ENCODE results near the gene DLK2. TPM values are rescaled to one million over a fixed set of nuclear protein-coding genes. Genes with fewer than 3 reads are reported as not detected.

DLK2 gene
- total and polyA plus RNA-seq, 2 experiments from 2014 or later, result 0.21 to 0.47 TPM

DNA sequence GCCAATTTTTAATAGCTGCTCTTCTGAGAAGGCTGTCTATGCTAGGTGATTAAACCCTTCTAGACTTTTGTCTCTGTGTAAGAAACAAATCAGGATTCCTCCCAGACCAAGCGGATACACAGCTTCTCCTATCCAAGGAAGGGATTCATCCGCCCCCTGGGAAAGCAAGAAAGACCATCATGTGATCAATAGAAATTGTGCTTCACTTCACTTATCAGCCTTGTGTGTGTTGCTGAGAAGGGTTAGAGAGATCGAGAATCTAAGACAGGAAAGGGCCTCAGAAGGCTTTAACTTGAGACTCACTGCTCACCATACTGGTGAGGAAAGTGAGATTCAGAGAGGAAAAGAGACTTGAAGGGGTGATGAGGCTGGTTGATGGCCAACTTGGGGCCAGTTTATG is 26.5 kb downstream of the DLK2 start:
- no peaks in the 10 kb centered on the region for H3K9me2 ChIP-seq (ENCODE audit: insufficient read depth)
- H3K36me3 ChIP-seq (ENCODE audit: insufficient read depth), result no peaks in the 10 kb centered on the region
- TF ChIP-seq POLR2AphosphoS5 (IDR thresholded peaks at IDR 0.05; ENCODE audit: low read depth), result no peak
- TF ChIP-seq NANOG (IDR thresholded peaks at IDR 0.05; ENCODE audit: borderline replicate concordance), result no peak
- peaks cover 3% of the 10 kb centered on the region; the same call in 1 of the 3 replicates for H3K36me3 Mint-ChIP-seq (ENCODE audit: low read depth)
- peaks cover 9% of the 10 kb centered on the region for H3K27me3 Mint-ChIP-seq (ENCODE audit: insufficient read depth, low read depth, poor library complexity)
- peak overlapping the region; percentile 95 for H3K4me3 ChIP-seq
- peaks cover 16% of the 10 kb centered on the region for H3K4me1 Mint-ChIP-seq
- no peak overlapping the region for H2AFZ ChIP-seq
- peaks cover 4% of the 10 kb centered on the region; the same call in 1 of the 2 replicates for H3F3A ChIP-seq (replicated peaks; ENCODE audit: low read depth)
- ATAC-seq (no peak), DNase-seq (ENCODE audit: low spot score) (no peak)
- H3K4me3 Mint-ChIP-seq, result peak overlapping the region; percentile 93
- H3K27ac ChIP-seq (ENCODE audit: low read depth), result 0 out of 2 replicates have a peak overlapping the region, but pooled peaks have one; percentile 85
- peaks cover 15% of the 10 kb centered on the region; the same call in 2 of the 3 replicates for H3K9me3 Mint-ChIP-seq
- peak overlapping the region; percentile 95 for H3K4me2 ChIP-seq
- H3K4me1 ChIP-seq (ENCODE audit: insufficient read depth), result peaks cover 10% of the 10 kb centered on the region
- no peaks in the 10 kb centered on the region for H4K20me1 ChIP-seq (replicated peaks; ENCODE audit: insufficient read depth)
- no peaks in the 10 kb centered on the region for H3K27me3 ChIP-seq (ENCODE audit: insufficient read depth)
- peaks cover 15% of the 10 kb centered on the region for H3K79me2 ChIP-seq (replicated peaks; ENCODE audit: insufficient read depth)
- H3K27ac Mint-ChIP-seq, result no peak overlapping the region

DNA sequence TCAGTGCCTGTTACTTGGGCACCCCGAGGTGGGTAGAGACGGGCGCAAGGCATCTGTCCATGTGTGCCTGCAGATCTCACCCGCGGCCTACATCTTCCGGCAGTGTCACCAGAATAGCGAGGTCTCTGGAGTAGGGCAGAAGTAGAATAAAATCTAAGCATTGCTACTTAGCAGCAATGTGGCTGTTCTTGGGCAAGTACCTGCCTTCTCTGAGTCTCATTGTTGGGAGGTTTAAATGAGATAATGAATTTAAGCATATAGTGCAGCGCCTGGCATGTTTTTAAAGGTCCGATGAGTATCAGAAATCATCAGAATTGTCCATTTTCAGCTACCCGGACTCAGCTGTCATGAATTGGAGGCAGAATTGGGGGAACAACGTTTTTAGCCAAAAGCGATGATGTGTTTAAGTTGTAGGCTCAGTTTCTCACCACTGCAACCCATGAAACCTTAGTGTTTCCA is 27.2 kb downstream of the DLK2 start:
- ATAC-seq (peak; percentile 32), DNase-seq (ENCODE audit: low spot score) (peak; percentile 21)
- Histone ChIP-seq H4K20me1 (replicated peaks; ENCODE audit: insufficient read depth) (no peaks in the 10 kb centered on the region), H3K27ac (ENCODE audit: low read depth) (peak overlapping the region; percentile 85), H3K9me2 (ENCODE audit: insufficient read depth) (no peaks in the 10 kb centered on the region), H3F3A (replicated peaks; ENCODE audit: low read depth) (peaks cover 4% of the 10 kb centered on the region; the same call in 1 of the 2 replicates), H2AFZ (peak overlapping the region; percentile 82), H3K36me3 (ENCODE audit: insufficient read depth) (no peaks in the 10 kb centered on the region), H3K4me1 (ENCODE audit: insufficient read depth) (peaks cover 10% of the 10 kb centered on the region), H3K4me3 (peak overlapping the region; percentile 95), H3K27me3 (ENCODE audit: insufficient read depth) (no peaks in the 10 kb centered on the region), H3K79me2 (replicated peaks; ENCODE audit: insufficient read depth) (peaks cover 15% of the 10 kb centered on the region), H3K4me2 (peak overlapping the region; percentile 95)
- H3K27ac Mint-ChIP-seq, result peak overlapping the region; percentile 98
- peaks cover 16% of the 10 kb centered on the region; the same call in 2 of the 3 replicates for H3K9me3 Mint-ChIP-seq
- peaks cover 3% of the 10 kb centered on the region; the same call in 1 of the 3 replicates for H3K36me3 Mint-ChIP-seq (ENCODE audit: low read depth)
- peaks cover 9% of the 10 kb centered on the region for H3K27me3 Mint-ChIP-seq (ENCODE audit: insufficient read depth, low read depth, poor library complexity)
- peaks cover 16% of the 10 kb centered on the region for H3K4me1 Mint-ChIP-seq
- peak overlapping the region; percentile 93 for H3K4me3 Mint-ChIP-seq
- TF ChIP-seq EZH2phosphoT487 (IDR thresholded peaks at IDR 0.05; ENCODE audit: unreplicated experiment) (no peak), CREB1 (CRISPR knock-in tag; IDR thresholded peaks at IDR 0.05; ENCODE audit: low read depth) (no peak), JUNB (IDR thresholded peaks at IDR 0.05; ENCODE audit: unreplicated experiment) (no peak), ZNF331 (CRISPR knock-in tag; IDR thresholded peaks at IDR 0.05; ENCODE audit: low read depth) (no peak), EZH2 (IDR thresholded peaks at IDR 0.05; ENCODE audit: low read depth, unreplicated experiment) (no peak), ZNF114 (CRISPR knock-in tag; IDR thresholded peaks at IDR 0.05) (no peak), NANOG (IDR thresholded peaks at IDR 0.05; ENCODE audit: borderline replicate concordance) (no peak), STAT1 (IDR thresholded peaks at IDR 0.05; ENCODE audit: unreplicated experiment) (no peak), POLR2AphosphoS5 (IDR thresholded peaks at IDR 0.05; ENCODE audit: low read depth) (no peak)
- TF ChIP-seq, protein P1, sequence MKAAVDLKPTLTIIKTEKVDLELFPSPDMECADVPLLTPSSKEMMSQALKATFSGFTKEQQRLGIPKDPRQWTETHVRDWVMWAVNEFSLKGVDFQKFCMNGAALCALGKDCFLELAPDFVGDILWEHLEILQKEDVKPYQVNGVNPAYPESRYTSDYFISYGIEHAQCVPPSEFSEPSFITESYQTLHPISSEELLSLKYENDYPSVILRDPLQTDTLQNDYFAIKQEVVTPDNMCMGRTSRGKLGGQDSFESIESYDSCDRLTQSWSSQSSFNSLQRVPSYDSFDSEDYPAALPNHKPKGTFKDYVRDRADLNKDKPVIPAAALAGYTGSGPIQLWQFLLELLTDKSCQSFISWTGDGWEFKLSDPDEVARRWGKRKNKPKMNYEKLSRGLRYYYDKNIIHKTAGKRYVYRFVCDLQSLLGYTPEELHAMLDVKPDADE (IDR thresholded peaks at IDR 0.05), result no peak
- TF ChIP-seq, protein P2, sequence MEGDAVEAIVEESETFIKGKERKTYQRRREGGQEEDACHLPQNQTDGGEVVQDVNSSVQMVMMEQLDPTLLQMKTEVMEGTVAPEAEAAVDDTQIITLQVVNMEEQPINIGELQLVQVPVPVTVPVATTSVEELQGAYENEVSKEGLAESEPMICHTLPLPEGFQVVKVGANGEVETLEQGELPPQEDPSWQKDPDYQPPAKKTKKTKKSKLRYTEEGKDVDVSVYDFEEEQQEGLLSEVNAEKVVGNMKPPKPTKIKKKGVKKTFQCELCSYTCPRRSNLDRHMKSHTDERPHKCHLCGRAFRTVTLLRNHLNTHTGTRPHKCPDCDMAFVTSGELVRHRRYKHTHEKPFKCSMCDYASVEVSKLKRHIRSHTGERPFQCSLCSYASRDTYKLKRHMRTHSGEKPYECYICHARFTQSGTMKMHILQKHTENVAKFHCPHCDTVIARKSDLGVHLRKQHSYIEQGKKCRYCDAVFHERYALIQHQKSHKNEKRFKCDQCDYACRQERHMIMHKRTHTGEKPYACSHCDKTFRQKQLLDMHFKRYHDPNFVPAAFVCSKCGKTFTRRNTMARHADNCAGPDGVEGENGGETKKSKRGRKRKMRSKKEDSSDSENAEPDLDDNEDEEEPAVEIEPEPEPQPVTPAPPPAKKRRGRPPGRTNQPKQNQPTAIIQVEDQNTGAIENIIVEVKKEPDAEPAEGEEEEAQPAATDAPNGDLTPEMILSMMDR (conservative IDR thresholded peaks at IDR 0.05; ENCODE audit: low read depth in 2 of 2), result no peak
- TF ChIP-seq, protein P3, sequence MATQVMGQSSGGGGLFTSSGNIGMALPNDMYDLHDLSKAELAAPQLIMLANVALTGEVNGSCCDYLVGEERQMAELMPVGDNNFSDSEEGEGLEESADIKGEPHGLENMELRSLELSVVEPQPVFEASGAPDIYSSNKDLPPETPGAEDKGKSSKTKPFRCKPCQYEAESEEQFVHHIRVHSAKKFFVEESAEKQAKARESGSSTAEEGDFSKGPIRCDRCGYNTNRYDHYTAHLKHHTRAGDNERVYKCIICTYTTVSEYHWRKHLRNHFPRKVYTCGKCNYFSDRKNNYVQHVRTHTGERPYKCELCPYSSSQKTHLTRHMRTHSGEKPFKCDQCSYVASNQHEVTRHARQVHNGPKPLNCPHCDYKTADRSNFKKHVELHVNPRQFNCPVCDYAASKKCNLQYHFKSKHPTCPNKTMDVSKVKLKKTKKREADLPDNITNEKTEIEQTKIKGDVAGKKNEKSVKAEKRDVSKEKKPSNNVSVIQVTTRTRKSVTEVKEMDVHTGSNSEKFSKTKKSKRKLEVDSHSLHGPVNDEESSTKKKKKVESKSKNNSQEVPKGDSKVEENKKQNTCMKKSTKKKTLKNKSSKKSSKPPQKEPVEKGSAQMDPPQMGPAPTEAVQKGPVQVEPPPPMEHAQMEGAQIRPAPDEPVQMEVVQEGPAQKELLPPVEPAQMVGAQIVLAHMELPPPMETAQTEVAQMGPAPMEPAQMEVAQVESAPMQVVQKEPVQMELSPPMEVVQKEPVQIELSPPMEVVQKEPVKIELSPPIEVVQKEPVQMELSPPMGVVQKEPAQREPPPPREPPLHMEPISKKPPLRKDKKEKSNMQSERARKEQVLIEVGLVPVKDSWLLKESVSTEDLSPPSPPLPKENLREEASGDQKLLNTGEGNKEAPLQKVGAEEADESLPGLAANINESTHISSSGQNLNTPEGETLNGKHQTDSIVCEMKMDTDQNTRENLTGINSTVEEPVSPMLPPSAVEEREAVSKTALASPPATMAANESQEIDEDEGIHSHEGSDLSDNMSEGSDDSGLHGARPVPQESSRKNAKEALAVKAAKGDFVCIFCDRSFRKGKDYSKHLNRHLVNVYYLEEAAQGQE (IDR thresholded peaks at IDR 0.05; ENCODE audit: unreplicated experiment), result no peak

Measured in GM23338 (cell line).